ENCODE data around the gene EIF3L. TPM values are rescaled to one million over a fixed set of nuclear protein-coding genes. Genes with fewer than 3 reads are reported as not detected.

The EIF3L gene
- total RNA-seq, 1 experiment from 2014 or later = 739 TPM

GRCh38 chr22:37820350-37820749 is 28.9 kb upstream of the EIF3L start:
- H3K18ac ChIP-seq (ENCODE audit: insufficient read length, low read depth, low read length) = no peak overlapping the region
- H2BK15ac ChIP-seq (ENCODE audit: low read depth, low read length) = no peak overlapping the region
- H3K27me3 ChIP-seq (ENCODE audit: insufficient read depth, low read length) = no peaks in the 10 kb centered on the region; the same call in 1 of the 2 replicates
- no peaks in the 10 kb centered on the region for H3K9me3 ChIP-seq (ENCODE audit: control insufficient read depth, low read depth, low read length)
- Mint-ChIP-seq H3K36me3 (ENCODE audit: insufficient read depth in 1 of 3, low read depth in 3 of 3) (peaks cover 3 to 11% (median 4%) of the 10 kb centered on the region in 3 experiments; a peak in 6 of 7 replicates), H3K4me3 (no peak overlapping the region), H3K4me1 (peaks cover 26 to 35% of the 10 kb centered on the region in 2 experiments), H3K27ac (no peak overlapping the region; a peak in 1 of 7 replicates), H3K27me3 (ENCODE audit: low read depth) (peaks cover 58% of the 10 kb centered on the region), H3K9me3 (no peaks in the 10 kb centered on the region; a peak in 1 of 5 replicates)
- whole genome bisulfite sequencing (ENCODE audit: extremely low coverage, insufficient read length, low lambda C conversion rate) = no CpG with 5 or more reads among the region's 5 CpGs
- H3K56ac ChIP-seq (ENCODE audit: insufficient read length, low read depth, low read length) = no peak overlapping the region
- H2BK12ac ChIP-seq (ENCODE audit: insufficient read length, low read depth, low read length) = no peak overlapping the region
- H3K23me2 ChIP-seq (ENCODE audit: insufficient read length, low read depth, low read length, poor library complexity, severe bottlenecking) = peaks cover 11% of the 10 kb centered on the region
- H2AFZ ChIP-seq (ENCODE audit: low read length) = no peak overlapping the region
- no peak for DNase-seq
- no peak overlapping the region for H3K27ac ChIP-seq (ENCODE audit: insufficient read length, low read depth, low read length)
- no peak overlapping the region for H2BK20ac ChIP-seq (ENCODE audit: low read depth, low read length, poor library complexity, severe bottlenecking)
- H3K23ac ChIP-seq (ENCODE audit: insufficient read length, low read depth, low read length) = no peak overlapping the region
- no peak overlapping the region for H2BK5ac ChIP-seq (ENCODE audit: insufficient read length, low read length)
- no peak overlapping the region for H4K91ac ChIP-seq (ENCODE audit: insufficient read length, low read depth, low read length)
- no peak overlapping the region for H4K5ac ChIP-seq (ENCODE audit: insufficient read length, low read depth, low read length)
- H3K79me2 ChIP-seq (ENCODE audit: insufficient read depth, low read length) = no peaks in the 10 kb centered on the region
- no peak overlapping the region for H3K4me2 ChIP-seq (ENCODE audit: insufficient read depth, insufficient read length, low read length)
- H2BK120ac ChIP-seq (ENCODE audit: low read depth, low read length, poor library complexity, severe bottlenecking) = no peak overlapping the region
- no peak overlapping the region for H3K9ac ChIP-seq (ENCODE audit: extremely low read depth, insufficient read length, low read length)
- TF ChIP-seq CTCF (conservative IDR thresholded peaks at IDR 0.05) = no peak
- no peaks in the 10 kb centered on the region for H4K20me1 ChIP-seq (ENCODE audit: control insufficient read depth, insufficient read depth, insufficient read length)
- no peak overlapping the region for H2AK5ac ChIP-seq (ENCODE audit: insufficient read length, low read length)
- no peak overlapping the region for H4K8ac ChIP-seq (replicated peaks; ENCODE audit: insufficient read length, low read depth, low read length)
- no peaks in the 10 kb centered on the region for H3K79me1 ChIP-seq (ENCODE audit: insufficient read depth, low read depth, low read length, poor library complexity, severe bottlenecking)
- H3K4me1 ChIP-seq (ENCODE audit: insufficient read depth, low read length) = peaks cover 3% of the 10 kb centered on the region; the same call in 1 of the 2 replicates
- no peak overlapping the region for H3K4ac ChIP-seq (ENCODE audit: low read depth, low read length)
- H3T11ph ChIP-seq (ENCODE audit: low read length) = no peak overlapping the region
- H3K14ac ChIP-seq (ENCODE audit: insufficient read depth, low read length) = no peak overlapping the region

Data from H9 (cell line).